NB4 (cell line): ENCODE measurements around the gene MOB3B.

Experiments
- POLR2A ChIP-seq: IDR thresholded peaks from 2 replicates; pipeline ENCODE4 v1.6.1; 2011; ENCODE audit warnings: mild to moderate bottlenecking; ENCODE audit not compliant: insufficient read length; ENCODE audit errors: extremely low read depth
- TF ChIP-seq, protein P1 (sequence below): IDR thresholded peaks from one replicate; pipeline ENCODE4 v1.5.1; 2012; ENCODE audit warnings: low read depth, low read length
- TF ChIP-seq, protein P2 (sequence below): IDR thresholded peaks from 2 replicates; pipeline ENCODE4 v1.6.1; 2011; ENCODE audit warnings: low read depth, low read length

DNA sequence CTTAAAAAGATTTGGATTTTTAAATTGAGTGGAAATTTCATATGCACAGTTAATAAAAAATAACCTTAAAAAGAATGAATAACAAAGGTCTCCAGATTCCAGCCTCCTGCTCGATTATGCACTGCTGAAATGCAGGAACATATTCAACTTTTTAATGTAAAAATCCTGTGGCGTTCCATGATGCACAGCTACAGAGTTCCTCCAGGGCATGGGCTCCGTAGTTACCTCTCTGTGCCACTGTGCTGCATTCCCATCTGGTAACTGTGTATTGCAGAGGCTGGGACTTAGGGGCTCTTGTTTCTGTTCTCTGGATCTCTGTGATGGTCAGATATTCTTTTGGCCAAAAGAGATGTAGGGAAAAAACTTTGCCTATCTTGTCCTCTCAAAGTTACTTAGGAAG lies 201.1 kb downstream of the MOB3B start:
- no peak for TF ChIP-seq POLR2A
- TF ChIP-seq, protein P1, sequence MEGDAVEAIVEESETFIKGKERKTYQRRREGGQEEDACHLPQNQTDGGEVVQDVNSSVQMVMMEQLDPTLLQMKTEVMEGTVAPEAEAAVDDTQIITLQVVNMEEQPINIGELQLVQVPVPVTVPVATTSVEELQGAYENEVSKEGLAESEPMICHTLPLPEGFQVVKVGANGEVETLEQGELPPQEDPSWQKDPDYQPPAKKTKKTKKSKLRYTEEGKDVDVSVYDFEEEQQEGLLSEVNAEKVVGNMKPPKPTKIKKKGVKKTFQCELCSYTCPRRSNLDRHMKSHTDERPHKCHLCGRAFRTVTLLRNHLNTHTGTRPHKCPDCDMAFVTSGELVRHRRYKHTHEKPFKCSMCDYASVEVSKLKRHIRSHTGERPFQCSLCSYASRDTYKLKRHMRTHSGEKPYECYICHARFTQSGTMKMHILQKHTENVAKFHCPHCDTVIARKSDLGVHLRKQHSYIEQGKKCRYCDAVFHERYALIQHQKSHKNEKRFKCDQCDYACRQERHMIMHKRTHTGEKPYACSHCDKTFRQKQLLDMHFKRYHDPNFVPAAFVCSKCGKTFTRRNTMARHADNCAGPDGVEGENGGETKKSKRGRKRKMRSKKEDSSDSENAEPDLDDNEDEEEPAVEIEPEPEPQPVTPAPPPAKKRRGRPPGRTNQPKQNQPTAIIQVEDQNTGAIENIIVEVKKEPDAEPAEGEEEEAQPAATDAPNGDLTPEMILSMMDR = no peak
- TF ChIP-seq, protein P2, sequence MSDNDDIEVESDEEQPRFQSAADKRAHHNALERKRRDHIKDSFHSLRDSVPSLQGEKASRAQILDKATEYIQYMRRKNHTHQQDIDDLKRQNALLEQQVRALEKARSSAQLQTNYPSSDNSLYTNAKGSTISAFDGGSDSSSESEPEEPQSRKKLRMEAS = no peak
